H1 (cell line): Measurements from ENCODE around the gene MYO5B.

Experiments used
- BACH1 ChIP-seq: IDR thresholded peaks from 2 replicates; pipeline ENCODE4 v1.6.1; 2012; ENCODE audit warnings: low read length, improper control_type of control experiment
- BRCA1 ChIP-seq: IDR thresholded peaks from 2 replicates; pipeline ENCODE4 v1.6.1; 2012; ENCODE audit warnings: low read depth, low read length, improper control_type of control experiment
- CBX8 ChIP-seq: fragments of 300-800, 300-1000 bp; sonication (generic); IDR thresholded peaks from 2 replicates; pipeline ENCODE4 v1.7.1; 2016; ENCODE audit warnings: low read depth, low read length, borderline replicate concordance
- CHD2 ChIP-seq: IDR thresholded peaks from 2 replicates; pipeline ENCODE4 v1.6.1; 2012; ENCODE audit warnings: low read length, improper control_type of control experiment
- CTCF ChIP-seq, 3 experiments: IDR thresholded peaks; 1 replicate in 2 of 3; 2 replicates in 1 of 3; pipeline versions ENCODE4 v1.5.1 to v1.6.1; 2011; ENCODE audit warnings: low read length in 3 of 3, mild to moderate bottlenecking in 3 of 3, inconsistent platforms in 2 of 3, low read depth in 1 of 3, moderate library complexity in 1 of 3; ENCODE audit not compliant: insufficient read depth in 1 of 3; ENCODE audit errors: control extremely low read depth in 1 of 3
- GABPA ChIP-seq: IDR thresholded peaks from 2 replicates; pipeline ENCODE4 v1.6.1; 2011; ENCODE audit warnings: mild to moderate bottlenecking, low read length, moderate library complexity, borderline replicate concordance; ENCODE audit not compliant: insufficient read depth
- MAFK ChIP-seq: IDR thresholded peaks from 2 replicates; pipeline ENCODE4 v1.6.1; 2012; ENCODE audit warnings: low read depth, mild to moderate bottlenecking, improper control_type of control experiment, low read length
- POLR2A ChIP-seq, 2 experiments: IDR thresholded peaks; 1 replicate in 1 of 2; 2 replicates in 1 of 2; pipeline ENCODE4 v1.6.1; 2011; ENCODE audit warnings: low read depth in 2 of 2, low read length in 2 of 2, mild to moderate bottlenecking in 2 of 2; ENCODE audit errors: control extremely low read depth in 1 of 2
- POLR2AphosphoS5 ChIP-seq: IDR thresholded peaks from 2 replicates; pipeline ENCODE4 v1.6.1; 2011; ENCODE audit warnings: low read depth, low read length
- RFX5 ChIP-seq: IDR thresholded peaks from 2 replicates; pipeline ENCODE4 v1.6.1; 2011; ENCODE audit warnings: low read depth, low read length, improper control_type of control experiment, borderline replicate concordance
- SP2 ChIP-seq: IDR thresholded peaks from 2 replicates; pipeline ENCODE4 v1.6.1; 2012; ENCODE audit warnings: mild to moderate bottlenecking, low read length, inconsistent platforms
- TAF1 ChIP-seq: IDR thresholded peaks from 2 replicates; pipeline ENCODE4 v1.6.1; 2011; ENCODE audit warnings: mild to moderate bottlenecking, low read depth, low read length
- TEAD4 ChIP-seq: IDR thresholded peaks from 2 replicates; pipeline ENCODE4 v1.6.1; 2012; ENCODE audit warnings: low read depth, low read length, inconsistent platforms, mixed read lengths
- USF2 ChIP-seq: IDR thresholded peaks from 2 replicates; pipeline ENCODE4 v1.6.1; 2011; ENCODE audit warnings: low read length, improper control_type of control experiment

GRCh38 chr18:50155406-50155805 is 39.5 kb downstream of the MYO5B start:
- TF ChIP-seq CTCF (IDR thresholded peaks at IDR 0.05; ENCODE audit: control extremely low read depth in 1 of 3, insufficient read depth in 1 of 3, low read depth in 1 of 3, low read length in 3 of 3) (no peak), TEAD4 (no peak), BACH1 (no peak), TAF1 (no peak), POLR2A (IDR thresholded peaks at IDR 0.05; ENCODE audit: control extremely low read depth in 1 of 2, low read depth in 2 of 2, low read length in 2 of 2) (no peak), POLR2AphosphoS5 (no peak), GABPA (no peak), USF2 (no peak), CBX8 (no peak), MAFK (no peak), CHD2 (no peak), RFX5 (no peak), SP2 (no peak), BRCA1 (no peak)
